HuH-7.5 (cell line): Measurements from ENCODE around the gene LONRF2.

Source experiments
- DNase-seq: peaks from one replicate; pipeline ENCODE4 v3.0.0; 2011; ENCODE audit warnings: low spot score

Gene LONRF2

GRCh38 chr2:100235581-100235980 is 86.7 kb downstream of the LONRF2 start:
- no peak for DNase-seq

DNA sequence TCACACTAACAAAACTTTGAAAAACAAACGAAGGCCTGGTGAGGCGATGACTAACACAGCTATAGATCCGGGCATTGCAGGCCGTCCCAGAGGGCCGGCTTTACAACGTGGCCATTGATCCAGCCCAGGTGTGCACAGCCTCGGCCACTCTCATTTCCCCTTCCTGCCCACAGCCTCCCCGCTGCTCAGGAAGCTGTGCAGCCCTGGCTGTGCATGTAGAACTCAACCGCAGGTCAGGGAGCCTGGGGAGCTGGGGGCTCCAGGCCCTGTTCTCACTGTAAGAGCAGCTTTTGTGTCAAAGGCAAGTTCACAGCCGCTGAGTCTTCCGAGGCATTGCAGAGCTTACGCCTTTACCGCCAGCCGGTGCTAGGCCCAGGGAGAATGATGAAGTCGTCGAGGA is 87.2 kb downstream of the LONRF2 start:
- DNase-seq = no peak

DNA sequence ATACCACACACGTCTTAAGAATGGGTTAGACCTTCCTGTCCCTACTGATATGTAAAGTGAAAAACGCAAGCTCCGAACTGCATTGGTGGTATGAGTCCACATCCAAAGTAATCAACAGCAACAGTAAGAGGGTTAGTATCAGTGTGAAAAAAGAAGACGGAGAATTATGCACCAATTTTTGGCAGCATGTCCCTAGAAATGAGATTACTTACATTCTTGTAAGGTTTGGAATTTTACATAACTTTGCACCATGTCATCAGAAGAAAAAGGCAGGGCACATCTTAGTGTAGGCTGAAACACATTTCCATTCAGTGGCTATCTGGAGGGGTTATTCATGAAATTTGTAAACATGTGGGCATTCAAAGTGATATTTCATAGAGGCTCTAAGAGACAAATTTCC is 88.2 kb downstream of the LONRF2 start:
- no peak for DNase-seq

DNA sequence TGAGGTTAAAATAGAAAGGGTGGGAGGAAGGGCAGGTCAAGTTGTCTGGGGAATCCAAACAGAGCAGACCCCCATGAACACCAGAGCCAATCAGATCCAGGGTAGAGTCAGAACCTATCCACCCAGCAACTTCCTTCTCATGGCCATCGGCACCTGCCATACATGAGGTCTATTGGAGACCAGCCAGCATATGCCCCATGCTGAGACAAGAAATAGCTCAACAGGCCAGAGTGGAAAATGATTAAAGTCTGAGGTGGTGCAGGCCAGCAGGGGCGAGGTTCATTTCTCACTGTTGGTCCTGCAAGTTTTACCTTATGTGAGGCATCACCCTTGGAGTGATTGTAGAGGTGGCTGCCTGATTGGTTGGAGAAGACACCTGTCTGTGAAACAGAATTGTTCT is 89.2 kb downstream of the LONRF2 start:
- no peak for DNase-seq

- DNase-seq = no peak
Measured at GRCh38 chr2:100230754-100231153, 91.5 kb downstream of the LONRF2 start.

DNA sequence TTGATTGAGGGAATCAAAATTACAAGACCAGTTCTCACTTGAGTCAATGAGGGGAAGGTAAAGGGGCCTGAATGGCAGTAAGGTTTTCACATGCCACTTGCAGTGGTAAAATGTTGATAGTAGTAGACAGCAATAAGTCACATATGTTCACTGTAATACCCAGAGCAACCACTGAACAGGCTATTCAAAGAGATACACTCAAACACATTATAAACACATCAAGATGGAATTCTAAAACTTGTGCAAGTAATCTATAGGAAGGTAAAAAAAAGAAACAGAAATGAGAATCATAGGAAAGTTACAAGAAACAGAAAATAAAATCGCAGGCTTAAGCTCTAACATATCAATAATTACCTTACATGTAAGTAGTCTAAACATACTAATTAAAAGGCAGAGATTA is 93.3 kb downstream of the LONRF2 start:
- DNase-seq = no peak

DNA sequence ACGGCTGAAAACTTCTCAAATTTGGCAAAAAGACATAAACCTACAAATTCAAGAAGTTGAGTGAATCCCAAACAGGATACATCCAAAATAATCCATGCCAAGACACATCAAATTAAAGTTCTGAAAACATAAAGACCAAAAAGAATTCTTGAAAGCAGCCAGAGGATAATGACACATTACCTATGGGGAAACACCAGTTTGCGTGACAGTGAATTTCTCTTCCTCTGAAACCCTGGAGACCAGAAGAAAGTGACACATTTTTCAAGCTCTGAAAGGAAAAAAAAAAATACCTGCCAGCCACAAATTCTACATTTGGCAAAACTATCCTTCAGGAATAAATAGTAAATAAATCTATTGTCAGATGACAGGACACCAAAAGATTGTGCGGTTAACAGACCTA is 93.9 kb downstream of the LONRF2 start:
- no peak for DNase-seq

- DNase-seq = no peak
Measured at GRCh38 chr2:100224988-100225710, 97.2 kb downstream of the LONRF2 start.

- no peak for DNase-seq
Measured at GRCh38 chr2:100223502-100223901, 98.8 kb downstream of the LONRF2 start.
